ENCODE results near the gene S100A7A.
A peak's percentile ranks its signal among the peaks of the same experiment; 100 is the strongest.

S100A7A gene

DNA sequence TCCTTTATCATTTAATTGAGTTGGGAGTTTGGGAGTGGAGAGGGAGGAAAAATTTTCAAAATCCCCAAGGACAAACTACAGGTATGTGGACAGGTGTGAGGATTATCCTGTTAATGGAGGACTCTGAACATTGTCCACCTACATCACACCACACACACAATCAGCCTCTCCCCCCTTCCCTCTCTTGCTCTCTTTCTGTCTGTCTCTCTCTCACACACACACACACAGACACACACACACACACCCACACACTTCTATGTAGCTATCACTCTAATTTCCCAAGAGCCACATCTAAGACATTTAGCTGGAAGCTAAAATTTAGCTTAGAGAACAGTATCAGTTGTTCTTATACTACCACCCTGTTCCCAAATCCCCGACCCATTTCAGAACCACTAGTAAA lies 26.9 kb upstream of the S100A7A start:
- DNase-seq (ENCODE audit: low read depth): peak; percentile 55
- H3K4me3 ChIP-seq (ENCODE audit: low read length): no peak overlapping the region
- TF ChIP-seq, protein P1, sequence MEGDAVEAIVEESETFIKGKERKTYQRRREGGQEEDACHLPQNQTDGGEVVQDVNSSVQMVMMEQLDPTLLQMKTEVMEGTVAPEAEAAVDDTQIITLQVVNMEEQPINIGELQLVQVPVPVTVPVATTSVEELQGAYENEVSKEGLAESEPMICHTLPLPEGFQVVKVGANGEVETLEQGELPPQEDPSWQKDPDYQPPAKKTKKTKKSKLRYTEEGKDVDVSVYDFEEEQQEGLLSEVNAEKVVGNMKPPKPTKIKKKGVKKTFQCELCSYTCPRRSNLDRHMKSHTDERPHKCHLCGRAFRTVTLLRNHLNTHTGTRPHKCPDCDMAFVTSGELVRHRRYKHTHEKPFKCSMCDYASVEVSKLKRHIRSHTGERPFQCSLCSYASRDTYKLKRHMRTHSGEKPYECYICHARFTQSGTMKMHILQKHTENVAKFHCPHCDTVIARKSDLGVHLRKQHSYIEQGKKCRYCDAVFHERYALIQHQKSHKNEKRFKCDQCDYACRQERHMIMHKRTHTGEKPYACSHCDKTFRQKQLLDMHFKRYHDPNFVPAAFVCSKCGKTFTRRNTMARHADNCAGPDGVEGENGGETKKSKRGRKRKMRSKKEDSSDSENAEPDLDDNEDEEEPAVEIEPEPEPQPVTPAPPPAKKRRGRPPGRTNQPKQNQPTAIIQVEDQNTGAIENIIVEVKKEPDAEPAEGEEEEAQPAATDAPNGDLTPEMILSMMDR (IDR thresholded peaks at IDR 0.05; ENCODE audit: insufficient read depth, low read depth, low read length, missing control alignments): no peak

DNA sequence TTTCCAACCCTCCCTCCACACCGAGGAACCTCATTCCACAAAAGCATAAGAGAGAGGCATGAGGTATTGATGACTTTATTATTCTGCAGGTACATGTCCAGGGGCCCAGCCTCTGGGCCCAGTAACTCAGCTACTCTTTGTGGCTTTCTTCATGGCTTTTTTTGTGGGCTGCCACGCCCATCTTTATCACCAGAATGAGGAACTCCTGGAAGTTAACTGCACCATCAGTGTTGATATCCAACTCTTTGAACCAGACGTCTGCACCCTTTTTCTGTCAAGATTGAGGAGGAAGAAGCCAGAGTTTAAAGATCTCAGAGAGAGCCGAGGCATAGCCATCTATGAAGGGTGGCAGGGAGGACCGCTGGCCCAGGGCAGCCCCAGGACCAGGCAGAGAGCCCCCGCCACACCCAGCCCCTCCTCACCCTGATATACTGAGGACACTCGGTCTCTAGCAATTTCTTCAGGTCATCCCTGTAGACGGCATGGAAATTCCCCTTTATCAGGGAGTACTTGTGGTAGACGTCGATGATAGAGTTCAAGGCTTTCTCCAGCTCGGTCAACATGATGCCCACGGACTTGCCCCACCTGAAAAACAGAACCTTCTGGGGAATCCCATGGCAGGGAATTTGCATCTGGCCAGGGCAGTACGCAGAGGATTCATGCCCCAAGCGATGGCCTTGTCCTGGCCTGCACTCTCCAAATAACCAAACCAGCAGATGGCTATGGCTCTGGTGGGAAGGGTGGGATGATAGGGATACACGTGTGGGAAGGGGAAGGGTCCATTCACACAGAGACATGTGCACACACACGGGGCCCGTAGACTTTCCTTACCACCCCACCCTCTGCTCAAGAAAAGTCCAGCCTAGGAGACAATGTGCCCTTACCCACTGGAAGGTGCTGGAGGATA lies 26.1 kb upstream of the S100A7A start:
- TF ChIP-seq, protein P1 (IDR thresholded peaks at IDR 0.05; ENCODE audit: insufficient read depth, low read depth, low read length, missing control alignments): no peak
- H3K4me3 ChIP-seq (ENCODE audit: low read length): peak overlapping the region; percentile 48
- DNase-seq (ENCODE audit: low read depth): no peak

DNA sequence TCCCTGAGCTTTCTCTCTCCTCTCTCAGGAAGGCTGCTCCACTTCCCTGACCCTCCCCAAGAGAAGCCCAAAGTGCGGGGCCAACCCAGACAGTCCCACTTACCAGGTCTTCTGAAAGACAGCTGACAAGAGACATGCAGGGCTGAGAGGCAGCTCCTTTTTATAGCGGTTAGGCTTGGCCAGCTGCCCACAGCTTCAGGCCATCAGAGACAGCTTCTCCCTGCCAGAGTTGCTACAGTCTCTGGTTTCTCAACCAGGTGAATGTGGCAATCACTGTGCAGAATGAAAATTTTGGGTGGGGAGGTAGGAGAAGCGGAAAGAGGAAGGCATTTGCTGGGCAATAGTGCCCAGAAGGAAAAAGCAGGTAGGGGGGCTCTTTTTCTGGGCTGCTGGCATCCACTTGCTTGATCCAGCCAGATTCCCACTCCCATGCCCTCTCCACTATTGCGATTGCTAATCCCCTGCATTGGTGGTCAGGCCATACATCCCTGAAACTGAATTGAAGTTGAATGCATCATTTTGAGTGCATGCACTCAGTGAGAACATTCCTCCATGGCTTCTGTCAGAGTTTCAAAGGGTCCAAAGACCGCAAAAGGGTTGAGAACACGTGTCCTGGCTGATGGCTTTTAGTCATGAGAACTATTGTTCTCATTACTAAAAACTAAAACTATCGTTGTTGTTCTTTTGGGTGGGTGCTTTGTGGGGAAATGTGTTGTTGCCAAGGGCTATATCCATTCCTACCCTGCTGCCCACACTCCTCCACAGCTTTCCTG lies 25.2 kb upstream of the S100A7A start, which contains the start of gene S100A8:
Gene S100A8, minus strand, starts transcription at position 136 of the 773 bp plus-strand sequence. CDS start 538 bp downstream, outside the sequence.
- TF ChIP-seq, protein P1 (IDR thresholded peaks at IDR 0.05; ENCODE audit: insufficient read depth, low read depth, low read length, missing control alignments): no peak
- peak within 1 kb of the TSS; percentile 48 for H3K4me3 ChIP-seq (ENCODE audit: low read length)
- DNase-seq (ENCODE audit: low read depth): peak; percentile 93

DNA sequence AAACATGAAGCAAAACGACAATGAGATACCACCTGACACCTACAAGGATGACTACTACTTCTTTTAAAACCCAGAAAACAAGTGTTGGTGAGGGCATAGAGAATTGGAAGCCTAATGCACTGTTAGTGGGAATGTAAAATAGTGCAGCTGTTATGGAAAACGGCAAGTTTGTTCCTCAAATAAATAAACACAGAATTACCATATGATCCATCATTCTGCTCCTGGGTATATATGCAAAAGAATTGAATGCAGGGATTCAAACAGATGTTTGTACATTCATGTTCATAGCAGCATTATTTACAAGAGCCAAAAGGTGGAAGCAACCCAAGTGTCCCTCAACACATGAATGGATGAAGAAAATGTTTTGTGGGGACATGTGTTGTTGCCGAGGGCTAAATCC lies 24.1 kb upstream of the S100A7A start:
- TF ChIP-seq, protein P1 (IDR thresholded peaks at IDR 0.05; ENCODE audit: insufficient read depth, low read depth, low read length, missing control alignments): no peak
- DNase-seq (ENCODE audit: low read depth): no peak
- H3K4me3 ChIP-seq (ENCODE audit: low read length): no peak overlapping the region

DNA sequence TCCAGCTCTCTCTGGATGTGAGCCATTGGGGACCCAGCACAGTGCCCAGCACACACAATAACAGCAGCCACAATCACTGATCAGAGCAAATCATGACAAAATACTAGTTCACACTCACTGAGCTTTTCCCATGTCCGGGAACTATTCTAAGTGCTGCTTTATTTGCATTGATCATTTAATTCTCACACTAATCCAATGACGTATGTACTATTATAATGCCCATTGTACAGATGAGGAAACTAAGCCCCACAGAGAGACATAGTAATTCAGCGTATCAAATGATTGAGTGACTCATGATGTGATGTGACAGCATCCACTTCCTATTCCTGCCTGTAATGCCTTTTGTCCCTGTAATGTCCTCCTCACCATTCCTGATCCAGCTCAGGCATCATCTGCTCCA lies 23.5 kb upstream of the S100A7A start:
- TF ChIP-seq, protein P1 (IDR thresholded peaks at IDR 0.05; ENCODE audit: insufficient read depth, low read depth, low read length, missing control alignments): no peak
- DNase-seq (ENCODE audit: low read depth): no peak
- no peak overlapping the region for H3K4me3 ChIP-seq (ENCODE audit: low read length)

DNA sequence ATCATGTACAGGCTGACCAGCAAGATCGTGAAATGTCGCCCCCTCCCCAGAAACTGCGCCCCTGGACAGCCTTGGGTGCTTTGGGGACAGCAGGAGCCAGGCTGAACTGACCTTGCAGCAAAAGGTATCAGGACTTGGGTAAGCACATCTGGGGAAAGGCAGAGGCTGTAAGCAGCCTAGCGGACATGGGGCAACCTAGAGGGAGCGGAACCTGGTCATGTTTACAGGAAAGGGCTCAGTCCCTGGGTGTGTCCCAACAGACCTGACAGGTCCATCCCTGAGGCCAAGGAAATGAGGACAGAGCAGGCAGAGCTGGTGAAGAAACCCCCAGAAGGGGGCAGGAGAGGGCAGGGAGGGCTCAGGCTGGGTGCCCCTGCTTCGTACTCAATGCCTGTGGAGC lies 22.4 kb upstream of the S100A7A start:
- DNase-seq (ENCODE audit: low read depth): peak; percentile 51
- H3K4me3 ChIP-seq (ENCODE audit: low read length): no peak overlapping the region
- TF ChIP-seq, protein P1 (IDR thresholded peaks at IDR 0.05; ENCODE audit: insufficient read depth, low read depth, low read length, missing control alignments): peak; percentile 4

All from epithelial cell of esophagus (primary cell).